Liver (tissue), 9 donors: ENCODE measurements around the gene NOSIP. TPM values are rescaled to one million over a fixed set of nuclear protein-coding genes. Genes with fewer than 3 reads are reported as not detected.

Experiments
- DNase-seq: peaks from one replicate; pipeline ENCODE4 v3.0.0-alpha.2; 2017; ENCODE audit warnings: low spot score
- H3K27ac ChIP-seq, 2 donors: one replicate each; pipeline ENCODE4 v1.7.0; 2013; ENCODE audit warnings: inconsistent platforms in 2 of 2, low read length in 2 of 2, control low read depth in 1 of 2, low read depth in 1 of 2, mild to moderate bottlenecking in 1 of 2
- H3K27me3 ChIP-seq, 4 donors: one replicate each; pipeline versions ENCODE4 v1.6.1 to v1.7.0; 2013; ENCODE audit warnings: low read length in 3 of 4, inconsistent platforms in 1 of 4, mild to moderate bottlenecking in 1 of 4, moderate library complexity in 1 of 4; ENCODE audit not compliant: control insufficient read depth in 4 of 4, insufficient read depth in 4 of 4
- H3K36me3 ChIP-seq, 4 donors: one replicate each; pipeline versions ENCODE4 v1.6.1 to v1.7.0; 2013; ENCODE audit warnings: low read length in 3 of 4, mild to moderate bottlenecking in 3 of 4, low read depth in 1 of 4, moderate library complexity in 1 of 4; ENCODE audit not compliant: control insufficient read depth in 4 of 4, insufficient read depth in 3 of 4
- H3K4me1 ChIP-seq, 4 donors: one replicate each; pipeline versions ENCODE4 v1.6.1 to v1.7.0; 2013; ENCODE audit warnings: low read length in 3 of 4, mild to moderate bottlenecking in 3 of 4, moderate library complexity in 1 of 4; ENCODE audit not compliant: control insufficient read depth in 4 of 4, insufficient read depth in 4 of 4
- H3K4me3 ChIP-seq, 3 donors: one replicate each; pipeline versions ENCODE4 v1.6.1 to v1.7.0; 2013; ENCODE audit warnings: low read length in 3 of 3, control low read depth in 1 of 3, low read depth in 1 of 3, mild to moderate bottlenecking in 1 of 3
- H3K9ac ChIP-seq, 2 donors: one replicate each; pipeline ENCODE4 v1.7.0; 2013; ENCODE audit warnings: low read length in 2 of 2, mild to moderate bottlenecking in 2 of 2, moderate library complexity in 2 of 2, control low read depth in 1 of 2, low read depth in 1 of 2
- H3K9me3 ChIP-seq, 4 donors: one replicate each; pipeline versions ENCODE4 v1.6.1 to v1.7.0; 2013; ENCODE audit warnings: low read length in 3 of 4; ENCODE audit not compliant: control insufficient read depth in 4 of 4
- EGR1 ChIP-seq, 2 donors: IDR thresholded peaks; 2 replicates each; pipeline ENCODE4 v1.6.1; 2016 to 2018; ENCODE audit warnings: antibody characterized with exemption in 2 of 2, low read depth in 2 of 2
- FOXA1 ChIP-seq: IDR thresholded peaks from 2 replicates; pipeline ENCODE4 v1.6.1; 2016; ENCODE audit warnings: antibody characterized with exemption
- HNF4A ChIP-seq, 2 donors: conservative IDR thresholded peaks; 2 replicates each; pipeline ENCODE4 v1.6.1; 2016; ENCODE audit warnings: antibody characterized with exemption in 2 of 2, mild to moderate bottlenecking in 2 of 2
- HNF4G ChIP-seq: IDR thresholded peaks from 2 replicates; pipeline ENCODE4 v1.6.1; 2016; ENCODE audit warnings: antibody characterized with exemption
- JUND ChIP-seq, 2 donors: IDR thresholded peaks; 2 replicates each; pipeline ENCODE4 v1.6.1; 2016; ENCODE audit warnings: antibody characterized with exemption in 2 of 2
- NR2F2 ChIP-seq: IDR thresholded peaks from 2 replicates; pipeline ENCODE4 v1.6.1; 2016; ENCODE audit warnings: antibody characterized with exemption
- RAD21 ChIP-seq, 2 donors: IDR thresholded peaks; 2 replicates each; pipeline ENCODE4 v1.6.1; 2016; ENCODE audit warnings: antibody characterized with exemption in 2 of 2, mild to moderate bottlenecking in 2 of 2
- TAF1 ChIP-seq: conservative IDR thresholded peaks from 2 replicates; pipeline ENCODE4 v1.6.1; 2016; ENCODE audit warnings: antibody characterized with exemption, mild to moderate bottlenecking
- WGBS: extraction: QIAGEN DNeasy Blood & Tissue Kit; methylation state at CpG from one replicate; pipeline ENCODE4 v1.1.7; 2013; 5-methylcytosine and 5-hydroxymethylcytosine counted together
- polyA plus RNA-seq, 2 donors: library from polyadenylated mRNA; stranded (reverse) in 1 of 2; unstranded in 1 of 2; fragments of 200-250 nt in 1 of 2; fragments of >200 nt in 1 of 2; fragmentation: Nextera tagmentation in 1 of 2; extraction: Ambion mirVana in 1 of 2; gene quantifications; one replicate each; pipeline versions ENCODE4 v1.2.1 to v1.2.3, GENCODE V29; 2013 to 2015
- total RNA-seq, 2 donors: library from RNA; depleted of rRNA; stranded (reverse); fragments of >200 nt; gene quantifications; one replicate each; pipeline ENCODE4 v1.2.3, GENCODE V29; 2014
- TF ChIP-seq, protein P1 (sequence below): IDR thresholded peaks from 2 replicates; pipeline ENCODE4 v1.6.1; 2016; ENCODE audit warnings: antibody characterized with exemption
- TF ChIP-seq, protein P2 (sequence below): IDR thresholded peaks from 2 replicates; pipeline ENCODE4 v1.6.1; 2016; ENCODE audit warnings: antibody characterized with exemption, mild to moderate bottlenecking
- TF ChIP-seq, protein P3 (sequence below): IDR thresholded peaks from 2 replicates; pipeline ENCODE4 v1.6.1; 2016; ENCODE audit warnings: antibody characterized with exemption
- TF ChIP-seq, protein P4 (sequence below): IDR thresholded peaks from 2 replicates; pipeline ENCODE4 v1.6.1; 2016; ENCODE audit warnings: antibody characterized with exemption
- TF ChIP-seq, protein P5 (sequence below): fragments of 150-350 bp; IDR thresholded peaks from 2 replicates; pipeline ENCODE4 v1.5.1; 2017; ENCODE audit warnings: improper control_type of control experiment, low read depth, low read length; ENCODE audit not compliant: missing input control
- donor health status: healthy.
- donor health status: healthy.
- donor health status: healthy.
- donor health status: healthy.
- donor health status: healthy.

Gene NOSIP
- total and polyA plus RNA-seq, 4 donors: 19.3 to 45.2 (median 30.5) TPM

DNA sequence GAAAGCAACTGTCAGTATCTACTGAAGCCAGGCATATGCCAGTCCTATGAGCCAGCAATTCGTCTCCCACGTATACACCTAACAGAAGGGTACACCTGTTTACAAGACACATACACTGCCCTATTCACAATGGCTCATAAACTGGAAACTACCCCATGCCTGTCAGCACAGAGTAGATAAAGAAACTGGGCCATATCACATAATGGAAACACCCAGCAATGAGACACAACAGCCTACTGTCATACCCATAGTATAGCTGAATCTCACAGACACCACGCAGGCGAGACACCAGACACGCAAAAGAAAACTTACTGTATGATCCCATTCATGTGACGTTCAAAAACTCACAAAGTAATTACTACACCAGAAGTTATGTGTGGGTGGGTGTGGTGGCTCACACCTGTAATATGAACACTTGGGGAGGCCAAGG, 15.7 kb downstream of the NOSIP start:
- Histone ChIP-seq H3K9ac (no peak overlapping the region), H3K27ac (no peak overlapping the region)
- WGBS: 83% methylated on average over 6 of the region's 6 CpGs

DNA sequence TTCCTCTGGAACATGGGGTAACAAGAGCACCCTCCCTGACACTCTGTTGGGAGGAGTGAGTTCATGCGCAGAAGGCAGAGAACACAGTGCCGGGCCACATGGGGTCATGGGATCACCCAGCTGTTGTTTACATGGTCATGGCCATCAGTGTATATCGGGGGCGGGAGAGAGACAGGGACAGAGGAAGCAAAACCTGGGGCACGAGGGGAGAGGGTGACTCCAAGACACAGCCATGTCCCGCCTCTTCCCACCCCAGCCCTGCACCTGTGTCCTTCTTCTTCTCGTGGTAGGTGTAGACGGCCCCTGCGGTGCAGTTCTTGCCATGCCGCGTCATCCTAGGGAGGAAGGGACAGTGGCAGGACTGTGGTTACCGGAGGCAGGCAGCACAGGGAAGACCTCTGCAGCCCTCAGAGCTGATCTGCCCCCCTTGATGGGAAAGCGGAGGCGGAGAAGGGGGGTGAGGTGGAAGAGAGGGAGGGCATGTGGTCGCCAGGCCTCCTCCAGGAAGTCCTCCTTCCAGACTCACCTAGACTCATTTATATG, 19.9 kb downstream of the NOSIP start:
- Histone ChIP-seq H3K36me3 (peaks cover 5 to 34% (median 14%) of the 10 kb centered on the region in 4 donors), H3K27ac (peak overlapping the region in 1 of 2 donors; percentile 4), H3K9me3 (no peaks in the 10 kb centered on the region), H3K9ac (no peak overlapping the region), H3K27me3 (no peaks in the 10 kb centered on the region), H3K4me3 (no peak overlapping the region), H3K4me1 (peaks cover 0 to 13% (median 4%) of the 10 kb centered on the region in 4 donors)
- no peak for TF ChIP-seq HNF4A (conservative IDR thresholded peaks at IDR 0.05)
- TF ChIP-seq, protein P1, sequence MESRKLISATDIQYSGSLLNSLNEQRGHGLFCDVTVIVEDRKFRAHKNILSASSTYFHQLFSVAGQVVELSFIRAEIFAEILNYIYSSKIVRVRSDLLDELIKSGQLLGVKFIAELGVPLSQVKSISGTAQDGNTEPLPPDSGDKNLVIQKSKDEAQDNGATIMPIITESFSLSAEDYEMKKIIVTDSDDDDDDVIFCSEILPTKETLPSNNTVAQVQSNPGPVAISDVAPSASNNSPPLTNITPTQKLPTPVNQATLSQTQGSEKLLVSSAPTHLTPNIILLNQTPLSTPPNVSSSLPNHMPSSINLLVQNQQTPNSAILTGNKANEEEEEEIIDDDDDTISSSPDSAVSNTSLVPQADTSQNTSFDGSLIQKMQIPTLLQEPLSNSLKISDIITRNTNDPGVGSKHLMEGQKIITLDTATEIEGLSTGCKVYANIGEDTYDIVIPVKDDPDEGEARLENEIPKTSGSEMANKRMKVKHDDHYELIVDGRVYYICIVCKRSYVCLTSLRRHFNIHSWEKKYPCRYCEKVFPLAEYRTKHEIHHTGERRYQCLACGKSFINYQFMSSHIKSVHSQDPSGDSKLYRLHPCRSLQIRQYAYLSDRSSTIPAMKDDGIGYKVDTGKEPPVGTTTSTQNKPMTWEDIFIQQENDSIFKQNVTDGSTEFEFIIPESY: no peak
- no peak for TF ChIP-seq NR2F2
- no peak for TF ChIP-seq HNF4G
- TF ChIP-seq RAD21 (IDR thresholded peaks at IDR 0.05): no peak
- TF ChIP-seq, protein P2, sequence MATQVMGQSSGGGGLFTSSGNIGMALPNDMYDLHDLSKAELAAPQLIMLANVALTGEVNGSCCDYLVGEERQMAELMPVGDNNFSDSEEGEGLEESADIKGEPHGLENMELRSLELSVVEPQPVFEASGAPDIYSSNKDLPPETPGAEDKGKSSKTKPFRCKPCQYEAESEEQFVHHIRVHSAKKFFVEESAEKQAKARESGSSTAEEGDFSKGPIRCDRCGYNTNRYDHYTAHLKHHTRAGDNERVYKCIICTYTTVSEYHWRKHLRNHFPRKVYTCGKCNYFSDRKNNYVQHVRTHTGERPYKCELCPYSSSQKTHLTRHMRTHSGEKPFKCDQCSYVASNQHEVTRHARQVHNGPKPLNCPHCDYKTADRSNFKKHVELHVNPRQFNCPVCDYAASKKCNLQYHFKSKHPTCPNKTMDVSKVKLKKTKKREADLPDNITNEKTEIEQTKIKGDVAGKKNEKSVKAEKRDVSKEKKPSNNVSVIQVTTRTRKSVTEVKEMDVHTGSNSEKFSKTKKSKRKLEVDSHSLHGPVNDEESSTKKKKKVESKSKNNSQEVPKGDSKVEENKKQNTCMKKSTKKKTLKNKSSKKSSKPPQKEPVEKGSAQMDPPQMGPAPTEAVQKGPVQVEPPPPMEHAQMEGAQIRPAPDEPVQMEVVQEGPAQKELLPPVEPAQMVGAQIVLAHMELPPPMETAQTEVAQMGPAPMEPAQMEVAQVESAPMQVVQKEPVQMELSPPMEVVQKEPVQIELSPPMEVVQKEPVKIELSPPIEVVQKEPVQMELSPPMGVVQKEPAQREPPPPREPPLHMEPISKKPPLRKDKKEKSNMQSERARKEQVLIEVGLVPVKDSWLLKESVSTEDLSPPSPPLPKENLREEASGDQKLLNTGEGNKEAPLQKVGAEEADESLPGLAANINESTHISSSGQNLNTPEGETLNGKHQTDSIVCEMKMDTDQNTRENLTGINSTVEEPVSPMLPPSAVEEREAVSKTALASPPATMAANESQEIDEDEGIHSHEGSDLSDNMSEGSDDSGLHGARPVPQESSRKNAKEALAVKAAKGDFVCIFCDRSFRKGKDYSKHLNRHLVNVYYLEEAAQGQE: no peak
- TF ChIP-seq JUND (IDR thresholded peaks at IDR 0.05): no peak
- no peak for TF ChIP-seq EGR1 (IDR thresholded peaks at IDR 0.05; ENCODE audit: low read depth in 2 of 2)
- TF ChIP-seq, protein P3, sequence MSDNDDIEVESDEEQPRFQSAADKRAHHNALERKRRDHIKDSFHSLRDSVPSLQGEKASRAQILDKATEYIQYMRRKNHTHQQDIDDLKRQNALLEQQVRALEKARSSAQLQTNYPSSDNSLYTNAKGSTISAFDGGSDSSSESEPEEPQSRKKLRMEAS: no peak
- TF ChIP-seq TAF1: no peak
- WGBS: 61% methylated on average over 15 of the region's 15 CpGs
- no peak for DNase-seq

More for the DNA sequence above, 15.7 kb downstream of the NOSIP start:
- Histone ChIP-seq H3K27me3 (no peaks in the 10 kb centered on the region), H3K4me3 (no peak overlapping the region), H3K36me3 (peaks cover 0 to 4% (median 1%) of the 10 kb centered on the region in 4 donors), H3K4me1 (peaks cover 0 to 13% (median 4%) of the 10 kb centered on the region in 4 donors), H3K9me3 (no peaks in the 10 kb centered on the region)
- DNase-seq: no peak
- no peak for TF ChIP-seq NR2F2
- TF ChIP-seq FOXA1: no peak
- TF ChIP-seq, protein P3: no peak
- no peak for TF ChIP-seq HNF4G
- TF ChIP-seq, protein P4, sequence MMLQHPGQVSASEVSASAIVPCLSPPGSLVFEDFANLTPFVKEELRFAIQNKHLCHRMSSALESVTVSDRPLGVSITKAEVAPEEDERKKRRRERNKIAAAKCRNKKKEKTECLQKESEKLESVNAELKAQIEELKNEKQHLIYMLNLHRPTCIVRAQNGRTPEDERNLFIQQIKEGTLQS: no peak
- TF ChIP-seq, protein P1: no peak
- TF ChIP-seq, protein P5, sequence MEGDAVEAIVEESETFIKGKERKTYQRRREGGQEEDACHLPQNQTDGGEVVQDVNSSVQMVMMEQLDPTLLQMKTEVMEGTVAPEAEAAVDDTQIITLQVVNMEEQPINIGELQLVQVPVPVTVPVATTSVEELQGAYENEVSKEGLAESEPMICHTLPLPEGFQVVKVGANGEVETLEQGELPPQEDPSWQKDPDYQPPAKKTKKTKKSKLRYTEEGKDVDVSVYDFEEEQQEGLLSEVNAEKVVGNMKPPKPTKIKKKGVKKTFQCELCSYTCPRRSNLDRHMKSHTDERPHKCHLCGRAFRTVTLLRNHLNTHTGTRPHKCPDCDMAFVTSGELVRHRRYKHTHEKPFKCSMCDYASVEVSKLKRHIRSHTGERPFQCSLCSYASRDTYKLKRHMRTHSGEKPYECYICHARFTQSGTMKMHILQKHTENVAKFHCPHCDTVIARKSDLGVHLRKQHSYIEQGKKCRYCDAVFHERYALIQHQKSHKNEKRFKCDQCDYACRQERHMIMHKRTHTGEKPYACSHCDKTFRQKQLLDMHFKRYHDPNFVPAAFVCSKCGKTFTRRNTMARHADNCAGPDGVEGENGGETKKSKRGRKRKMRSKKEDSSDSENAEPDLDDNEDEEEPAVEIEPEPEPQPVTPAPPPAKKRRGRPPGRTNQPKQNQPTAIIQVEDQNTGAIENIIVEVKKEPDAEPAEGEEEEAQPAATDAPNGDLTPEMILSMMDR: no peak
- no peak for TF ChIP-seq TAF1
